Tibial artery (tissue), 4 donors: Measurements from ENCODE around the gene CARD19.
A peak's percentile ranks its signal among the peaks of the same experiment; 100 is the strongest.

ENCODE experiments used
- DNase-seq, 2 donors: peaks; one replicate each; pipeline ENCODE4 v3.0.0-alpha.2; 2019
- H3K27ac ChIP-seq, 2 donors: fragments of 200-600 bp; sonication (generic) in 1 of 2; 1 replicate in 1 of 2; 2 replicates in 1 of 2; pipeline ENCODE4 v1.5.1; 2018 to 2019; ENCODE audit warnings: mild to moderate bottlenecking in 1 of 2
- H3K27me3 ChIP-seq, 2 donors: fragments of 200-600 bp; sonication (generic) in 1 of 2; one replicate each; pipeline versions ENCODE4 v1.5.1 to v1.6.0; 2016 to 2019
- H3K36me3 ChIP-seq, 3 donors: fragments of 200-600 bp; sonication (generic) in 2 of 3; one replicate each; pipeline ENCODE4 v1.5.1; 2016 to 2019; ENCODE audit warnings: mild to moderate bottlenecking in 2 of 3
- H3K4me1 ChIP-seq, 4 donors: fragments of 200-600 bp; sonication (generic) in 2 of 4; 1 replicate in 3 of 4; 2 replicates in 1 of 4; pipeline ENCODE4 v1.5.1; 2016 to 2019
- H3K4me3 ChIP-seq, 2 donors: fragments of 200-600 bp; sonication (generic) in 1 of 2; 1 replicate in 1 of 2; 2 replicates in 1 of 2; pipeline ENCODE4 v1.5.1; 2018 to 2019; ENCODE audit warnings: mild to moderate bottlenecking in 2 of 2
- H3K9me3 ChIP-seq, 3 donors: fragments of 200-600 bp; sonication (generic) in 1 of 3; one replicate each; pipeline ENCODE4 v1.5.1; 2016 to 2019
- CTCF ChIP-seq, 2 experiments: fragments of 200-600 bp in 1 of 2; fragments of 450-650 bp in 1 of 2; IDR thresholded peaks; one replicate each; pipeline ENCODE4 v1.5.1; 2017 to 2019; ENCODE audit warnings: antibody characterized with exemption in 2 of 2, mild to moderate bottlenecking in 1 of 2, moderate library complexity in 1 of 2
- intact Hi-C: fragments of 100-400 bp; cut with DNase I; formaldehyde crosslinking; loops from one replicate; pipeline ENCODE4 v1.15.0; 2023; ENCODE audit warnings: low total_unique reads

Gene CARD19

GRCh38 chr9:93052791-93053540, 43.1 kb upstream of the CARD19 start:
- intact Hi-C loops: no loop called here
- no peak for TF ChIP-seq CTCF (IDR thresholded peaks at IDR 0.05)
- H3K9me3 ChIP-seq: no peaks in the 10 kb centered on the region
- no peak for DNase-seq
- H3K4me3 ChIP-seq: no peak overlapping the region
- no peaks in the 10 kb centered on the region for H3K36me3 ChIP-seq
- peaks cover 4 to 58% (median 42%) of the 10 kb centered on the region in 4 donors for H3K4me1 ChIP-seq
- H3K27ac ChIP-seq: peak overlapping the region; percentile 82 to 84
- no peaks in the 10 kb centered on the region for H3K27me3 ChIP-seq

- DNase-seq: no peak
- no peaks in the 10 kb centered on the region for H3K36me3 ChIP-seq
- no peak overlapping the region for H3K4me3 ChIP-seq
- H3K9me3 ChIP-seq: no peaks in the 10 kb centered on the region
- H3K4me1 ChIP-seq: peaks cover 9 to 67% (median 51%) of the 10 kb centered on the region in 4 donors
- TF ChIP-seq CTCF (IDR thresholded peaks at IDR 0.05): no peak
- no peaks in the 10 kb centered on the region for H3K27me3 ChIP-seq
- H3K27ac ChIP-seq: peak overlapping the region; percentile 82 to 84
- intact Hi-C loops: no loop called here
Observed at GRCh38 chr9:93053781-93054331, 42.2 kb upstream of the CARD19 start.

GRCh38 chr9:93054758-93055704, 41.0 kb upstream of the CARD19 start:
- no peaks in the 10 kb centered on the region for H3K36me3 ChIP-seq
- intact Hi-C loops: loop anchor here (5.0 kb wide), 1 partner anchor 42 kb away; the partner anchor contains the start of gene CARD19
- no peak for TF ChIP-seq CTCF (IDR thresholded peaks at IDR 0.05)
- no peaks in the 10 kb centered on the region for H3K9me3 ChIP-seq
- H3K27ac ChIP-seq: peak overlapping the region; percentile 82 to 84
- peaks cover 12 to 74% (median 55%) of the 10 kb centered on the region in 4 donors for H3K4me1 ChIP-seq
- no peak overlapping the region for H3K4me3 ChIP-seq
- DNase-seq: no peak
- H3K27me3 ChIP-seq: no peaks in the 10 kb centered on the region

GRCh38 chr9:93057042-93057702, 38.8 kb upstream of the CARD19 start:
- peak overlapping the region; percentile 64 to 69 for H3K27ac ChIP-seq
- no peak for TF ChIP-seq CTCF (IDR thresholded peaks at IDR 0.05)
- H3K9me3 ChIP-seq: no peaks in the 10 kb centered on the region
- DNase-seq: no peak
- intact Hi-C loops: loop anchor here (5.0 kb wide), 1 partner anchor 40 kb away; the partner anchor contains the start of gene CARD19
- H3K4me1 ChIP-seq: peaks cover 8 to 64% (median 56%) of the 10 kb centered on the region in 4 donors
- H3K4me3 ChIP-seq: no peak overlapping the region
- no peaks in the 10 kb centered on the region for H3K36me3 ChIP-seq
- H3K27me3 ChIP-seq: no peaks in the 10 kb centered on the region
